Skin of body (tissue), 2 donors: ENCODE results near the gene MS4A6A. TPM values are rescaled to one million over a fixed set of nuclear protein-coding genes. Genes with fewer than 3 reads are reported as not detected.
"Not testable (repeated sequence)": the region's sequence is repeated elsewhere in the genome, so short reads cannot be mapped to it uniquely, and the experiment has no call there.

Experiments used
- DNase-seq: peaks from one replicate; lab custom pipeline; 2025; lab: John Stamatoyannopoulos, UW
- total RNA-seq: library from RNA; depleted of rRNA; stranded (reverse); fragments of >200 nt; gene quantifications from one replicate; pipeline ENCODE4 v1.2.3, GENCODE V29; 2014

MS4A6A gene
- 33.6 TPM for total RNA-seq

- DNase-seq, result no peak
These were observed at the start of gene MS4A6A for GRCh38 chr11:60182541-60183330. Gene MS4A6A, minus strand, starts transcription at chr11:60183083. Its CDS starts 1,356 bp downstream, at chr11:60181727.

- DNase-seq, result no peak
These were observed 47.8 kb upstream of the MS4A6A start for GRCh38 chr11:60230681-60231080.

GRCh38 chr11:60222141-60222540, 39.3 kb upstream of the MS4A6A start:
- DNase-seq, result no peak

GRCh38 chr11:60221692-60222091, 38.8 kb upstream of the MS4A6A start:
- no peak for DNase-seq

- no peak for DNase-seq
These were observed 38.3 kb upstream of the MS4A6A start for GRCh38 chr11:60221181-60221580.

- no peak for DNase-seq
These were observed 31.5 kb upstream of the MS4A6A start for GRCh38 chr11:60214386-60214785.

- no peak for DNase-seq
These were observed 28.3 kb upstream of the MS4A6A start for GRCh38 chr11:60211206-60211605.

GRCh38 chr11:60209977-60210376, 27.1 kb upstream of the MS4A6A start:
- DNase-seq, result no peak

GRCh38 chr11:60208951-60209350, 26.1 kb upstream of the MS4A6A start:
- DNase-seq, result no peak

- DNase-seq, result no peak
These were observed 25.4 kb upstream of the MS4A6A start for GRCh38 chr11:60208146-60208895.

- DNase-seq, result no peak
These were observed 23.7 kb upstream of the MS4A6A start for GRCh38 chr11:60206616-60207015.

- DNase-seq, result no peak
These were observed 22.0 kb upstream of the MS4A6A start for GRCh38 chr11:60204922-60205321.

- DNase-seq, result not testable (repeated sequence)
These were observed 18.5 kb upstream of the MS4A6A start for GRCh38 chr11:60201334-60201733.

- no peak for DNase-seq
These were observed 14.6 kb upstream of the MS4A6A start for GRCh38 chr11:60197442-60197841.

GRCh38 chr11:60195923-60196368, 13.1 kb upstream of the MS4A6A start:
- no peak for DNase-seq

- no peak for DNase-seq
These were observed 11.6 kb upstream of the MS4A6A start for GRCh38 chr11:60194511-60194910.

GRCh38 chr11:60193687-60194433, 11.0 kb upstream of the MS4A6A start:
- DNase-seq, result no peak

GRCh38 chr11:60192564-60192963, 9.7 kb upstream of the MS4A6A start:
- DNase-seq, result not testable (repeated sequence)

GRCh38 chr11:60188481-60188880, 5.6 kb upstream of the MS4A6A start:
- DNase-seq, result not testable (repeated sequence)

- DNase-seq, result not testable (repeated sequence)
These were observed 3.2 kb upstream of the MS4A6A start for GRCh38 chr11:60186128-60186527.

- not testable (repeated sequence) for DNase-seq
These were observed 2.6 kb upstream of the MS4A6A start for GRCh38 chr11:60185512-60185827.
